ENCODE measurements around the gene C1orf74. TPM values are rescaled to one million over a fixed set of nuclear protein-coding genes. Genes with fewer than 3 reads are reported as not detected.

C1orf74 gene
- total RNA-seq, 1 experiment from 2014 or later: 7.1 TPM

GRCh38 chr1:209823143-209824041 lies 39.0 kb upstream of the C1orf74 start:
- POLR2A ChIA-PET: interaction anchor here (0.6 to 21.0 kb wide), 22 partner anchors 11 to 1560 kb away, joined by 3 to 1382 read pairs (median 4); partner anchors contain the start of genes C1orf74 and IRF6
- Mint-ChIP-seq H3K27me3 (ENCODE audit: insufficient read depth, unreplicated experiment) (no peaks in the 10 kb centered on the region), H3K27ac (ENCODE audit: low read depth, unreplicated experiment) (peak overlapping the region; percentile 32), H3K4me3 (ENCODE audit: unreplicated experiment) (no peak overlapping the region), H3K36me3 (ENCODE audit: insufficient read depth, unreplicated experiment) (no peaks in the 10 kb centered on the region), H3K9me3 (ENCODE audit: unreplicated experiment) (peaks cover 7% of the 10 kb centered on the region), H3K4me1 (ENCODE audit: insufficient read depth, unreplicated experiment) (peaks cover 38% of the 10 kb centered on the region)
- CTCF ChIA-PET: interaction anchor here (0.5 to 30.3 kb wide), 58 partner anchors 5 to 1949 kb away, joined by 3 to 1144 read pairs (median 4); partner anchors contain the start of genes C1orf74, IRF6 and UTP25
- TF ChIP-seq, protein P1, sequence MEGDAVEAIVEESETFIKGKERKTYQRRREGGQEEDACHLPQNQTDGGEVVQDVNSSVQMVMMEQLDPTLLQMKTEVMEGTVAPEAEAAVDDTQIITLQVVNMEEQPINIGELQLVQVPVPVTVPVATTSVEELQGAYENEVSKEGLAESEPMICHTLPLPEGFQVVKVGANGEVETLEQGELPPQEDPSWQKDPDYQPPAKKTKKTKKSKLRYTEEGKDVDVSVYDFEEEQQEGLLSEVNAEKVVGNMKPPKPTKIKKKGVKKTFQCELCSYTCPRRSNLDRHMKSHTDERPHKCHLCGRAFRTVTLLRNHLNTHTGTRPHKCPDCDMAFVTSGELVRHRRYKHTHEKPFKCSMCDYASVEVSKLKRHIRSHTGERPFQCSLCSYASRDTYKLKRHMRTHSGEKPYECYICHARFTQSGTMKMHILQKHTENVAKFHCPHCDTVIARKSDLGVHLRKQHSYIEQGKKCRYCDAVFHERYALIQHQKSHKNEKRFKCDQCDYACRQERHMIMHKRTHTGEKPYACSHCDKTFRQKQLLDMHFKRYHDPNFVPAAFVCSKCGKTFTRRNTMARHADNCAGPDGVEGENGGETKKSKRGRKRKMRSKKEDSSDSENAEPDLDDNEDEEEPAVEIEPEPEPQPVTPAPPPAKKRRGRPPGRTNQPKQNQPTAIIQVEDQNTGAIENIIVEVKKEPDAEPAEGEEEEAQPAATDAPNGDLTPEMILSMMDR (IDR thresholded peaks at IDR 0.05; ENCODE audit: unreplicated experiment): peak; percentile 98
- TSS peak; percentile 22 for BruUV-seq (replicated peaks)
- DNase-seq (ENCODE audit: unreplicated experiment): peak; percentile 89
- intact Hi-C loops (cut with micrococcal nuclease): loop anchor here (1.0 to 2.0 kb wide), 2 partner anchors 15 to 39 kb away; partner anchors contain the start of gene C1orf74

DNA sequence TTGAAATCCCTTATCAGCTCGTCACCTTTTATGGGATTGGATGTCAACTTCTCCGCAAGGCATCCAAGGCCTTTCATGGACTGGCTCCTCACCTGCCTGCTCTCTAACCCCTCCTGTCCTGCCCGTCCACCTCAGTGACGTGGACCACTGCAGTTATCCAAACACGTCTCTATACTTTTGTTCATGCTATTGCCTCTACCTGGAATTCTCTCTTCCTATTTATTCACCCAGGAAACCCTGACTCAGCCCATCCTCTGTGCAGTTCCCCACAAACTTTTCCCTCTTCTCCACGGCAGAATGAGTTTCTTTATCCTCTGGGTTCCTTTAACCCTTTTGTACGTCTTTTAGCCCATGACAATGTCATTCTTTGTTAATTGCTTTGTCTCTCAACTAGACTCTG lies 38.3 kb upstream of the C1orf74 start:
- H3K4me1 Mint-ChIP-seq (ENCODE audit: insufficient read depth, unreplicated experiment): peaks cover 36% of the 10 kb centered on the region
- TF ChIP-seq, protein P1 (IDR thresholded peaks at IDR 0.05; ENCODE audit: unreplicated experiment): no peak

DNA sequence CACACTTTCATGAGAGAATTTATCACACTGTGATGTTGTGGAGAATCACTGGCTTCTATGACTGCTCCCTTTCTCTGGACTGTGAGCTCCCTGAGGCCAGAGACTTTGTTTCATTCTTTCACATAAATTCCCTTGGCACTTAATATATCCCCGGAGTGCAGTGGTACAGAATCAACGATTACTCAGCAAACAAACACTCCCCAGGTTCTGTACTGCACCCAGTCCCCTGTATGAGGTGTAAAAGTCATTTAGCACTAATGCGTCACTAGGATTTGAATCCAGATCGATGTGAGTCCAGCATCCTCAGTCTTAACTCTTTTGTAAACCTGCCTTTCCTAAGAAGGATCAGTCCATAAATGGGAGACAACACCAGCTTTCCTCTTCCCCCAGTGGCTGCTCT lies 36.6 kb upstream of the C1orf74 start:
- ChIA-PET POLR2A (interaction anchor here (1.3 to 21.0 kb wide), 4 partner anchors 9 to 36 kb away, joined by 4 to 1382 read pairs (median 75); partner anchors contain the start of genes C1orf74 and IRF6), CTCF (interaction anchor here (0.6 to 30.3 kb wide), 16 partner anchors 3 to 499 kb away, joined by 3 to 1144 read pairs (median 5); partner anchors contain the start of genes IRF6, LAMB3 and UTP25)
- TF ChIP-seq, protein P1 (IDR thresholded peaks at IDR 0.05; ENCODE audit: unreplicated experiment): no peak
- Mint-ChIP-seq H3K36me3 (ENCODE audit: insufficient read depth, unreplicated experiment) (peaks cover 8% of the 10 kb centered on the region), H3K27me3 (ENCODE audit: insufficient read depth, unreplicated experiment) (no peaks in the 10 kb centered on the region), H3K27ac (ENCODE audit: low read depth, unreplicated experiment) (no peak overlapping the region), H3K4me3 (ENCODE audit: unreplicated experiment) (no peak overlapping the region), H3K9me3 (ENCODE audit: unreplicated experiment) (no peaks in the 10 kb centered on the region), H3K4me1 (ENCODE audit: insufficient read depth, unreplicated experiment) (peaks cover 30% of the 10 kb centered on the region)
- intact Hi-C loops (cut with micrococcal nuclease): no loop called here
- no TSS peak for BruUV-seq (replicated peaks)
- no peak for DNase-seq (ENCODE audit: unreplicated experiment)

More for the DNA sequence above, 38.3 kb upstream of the C1orf74 start:
- DNase-seq (ENCODE audit: unreplicated experiment): no peak
- Mint-ChIP-seq H3K36me3 (ENCODE audit: insufficient read depth, unreplicated experiment) (no peaks in the 10 kb centered on the region), H3K27ac (ENCODE audit: low read depth, unreplicated experiment) (no peak overlapping the region), H3K27me3 (ENCODE audit: insufficient read depth, unreplicated experiment) (no peaks in the 10 kb centered on the region), H3K9me3 (ENCODE audit: unreplicated experiment) (peaks cover 5% of the 10 kb centered on the region), H3K4me3 (ENCODE audit: unreplicated experiment) (no peak overlapping the region)
- intact Hi-C loops (cut with micrococcal nuclease): loop anchor here (1.0 to 2.0 kb wide), 2 partner anchors 14 to 38 kb away; partner anchors contain the start of gene C1orf74
- no TSS peak for BruUV-seq (replicated peaks)
- ChIA-PET POLR2A (interaction anchor here (0.5 to 21.0 kb wide), 19 partner anchors 11 to 1560 kb away, joined by 3 to 1382 read pairs (median 4); partner anchors contain the start of genes C1orf74 and IRF6), CTCF (interaction anchor here (0.6 to 30.3 kb wide), 43 partner anchors 5 to 1948 kb away, joined by 3 to 1144 read pairs (median 4); partner anchors contain the start of genes C1orf74, IRF6 and UTP25)

GRCh38 chr1:209819058-209819457 lies 34.7 kb upstream of the C1orf74 start:
- Mint-ChIP-seq H3K4me1 (ENCODE audit: insufficient read depth, unreplicated experiment) (peaks cover 38% of the 10 kb centered on the region), H3K4me3 (ENCODE audit: unreplicated experiment) (no peak overlapping the region), H3K36me3 (ENCODE audit: insufficient read depth, unreplicated experiment) (peaks cover 10% of the 10 kb centered on the region), H3K9me3 (ENCODE audit: unreplicated experiment) (no peaks in the 10 kb centered on the region), H3K27ac (ENCODE audit: low read depth, unreplicated experiment) (no peak overlapping the region), H3K27me3 (ENCODE audit: insufficient read depth, unreplicated experiment) (no peaks in the 10 kb centered on the region)
- POLR2A ChIA-PET: interaction anchor here (0.8 to 21.0 kb wide), 6 partner anchors 4 to 33 kb away, joined by 3 to 1382 read pairs (median 36); partner anchors contain the start of genes C1orf74, IRF6 and UTP25
- BruUV-seq (replicated peaks): no TSS peak
- CTCF ChIA-PET: interaction anchor here (0.6 to 30.3 kb wide), 9 partner anchors 1 to 250 kb away, joined by 3 to 1144 read pairs (median 12); partner anchors contain the start of genes IRF6 and UTP25
- intact Hi-C loops (cut with micrococcal nuclease): no loop called here
- TF ChIP-seq, protein P1 (IDR thresholded peaks at IDR 0.05; ENCODE audit: unreplicated experiment): no peak
- DNase-seq (ENCODE audit: unreplicated experiment): peak; percentile 13
